Prostate gland (tissue), 2 donors: ENCODE data around the gene GALNT5.

Experiments
- CTCF ChIP-seq, 4 experiments: fragments of 200-600 bp in 2 of 4; fragments of 450-650 bp in 2 of 4; sonication (generic) in 2 of 4; IDR thresholded peaks; 1 replicate in 3 of 4; 2 replicates in 1 of 4; pipeline ENCODE4 v1.5.1; 2016 to 2019; ENCODE audit warnings: antibody characterized with exemption in 4 of 4, mild to moderate bottlenecking in 2 of 4, moderate library complexity in 2 of 4
- POLR2A ChIP-seq: fragments of 450-650 bp; IDR thresholded peaks from one replicate; pipeline ENCODE4 v1.6.1; 2016; ENCODE audit warnings: antibody characterized with exemption, mild to moderate bottlenecking
- POLR2AphosphoS5 ChIP-seq: sonication (generic); formaldehyde crosslinking; IDR thresholded peaks from one replicate; pipeline ENCODE4 v1.6.1; 2017; ENCODE audit warnings: antibody characterized with exemption

- TF ChIP-seq CTCF (IDR thresholded peaks at IDR 0.05) (no peak), POLR2A (no peak), POLR2AphosphoS5 (no peak)
These were observed 80.5 kb downstream of the GALNT5 start for GRCh38 chr2:157337978-157338377.
